Glomerular visceral epithelial cell (primary cell): ENCODE measurements around the gene SLC22A2.
"Not testable (repeated sequence)": the region's sequence is repeated elsewhere in the genome, so short reads cannot be mapped to it uniquely, and the experiment has no call there.

Source experiments
- DNase-seq: peaks from one replicate; pipeline ENCODE4 v3.0.0-alpha.2; 2016; ENCODE audit errors: extremely low spot score

Gene SLC22A2

DNA sequence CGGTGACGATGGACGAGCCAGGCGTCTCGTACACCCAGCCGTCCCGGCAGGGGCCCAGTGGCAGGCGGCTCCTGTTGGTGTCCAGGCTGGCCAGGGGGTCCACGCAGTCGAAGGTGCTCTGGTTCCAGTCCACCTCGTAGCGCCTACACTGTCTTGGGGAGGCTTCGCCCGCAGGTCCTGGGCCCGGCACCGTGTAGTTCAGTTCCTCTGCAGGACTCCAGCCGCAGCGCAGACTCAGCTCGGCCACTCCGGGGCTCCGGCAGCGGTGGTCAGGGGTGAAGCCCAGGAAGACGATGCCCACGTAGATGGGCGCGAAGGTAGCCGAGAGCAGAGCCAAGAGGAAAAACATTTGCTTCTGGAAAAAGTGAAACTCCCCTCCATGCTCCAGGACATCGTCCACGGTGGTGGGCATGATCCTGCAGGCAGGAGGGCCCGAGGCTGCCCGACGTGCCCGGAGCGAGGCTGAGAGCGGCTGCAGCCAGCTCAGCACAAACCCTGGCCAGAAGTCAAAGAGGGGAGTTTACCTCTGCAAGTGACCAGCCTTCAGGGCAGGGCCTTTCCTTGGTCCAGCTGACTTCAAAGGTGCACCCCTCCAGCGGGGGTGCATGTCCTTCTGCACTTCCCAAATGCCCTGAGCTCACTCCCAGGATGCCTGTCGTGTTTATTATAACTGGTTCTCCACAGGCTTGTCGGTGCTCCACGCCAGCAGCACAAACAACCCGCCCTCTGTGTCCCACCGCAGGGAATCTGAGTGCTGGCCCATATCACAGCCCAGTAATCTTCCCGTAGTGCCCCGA lies at the start of gene SLC22A2:
Gene SLC22A2 (minus strand): TSS at position 476 of the 797 bp plus-strand sequence. CDS start 64 bp downstream, at position 412.
- no peak for DNase-seq

DNA sequence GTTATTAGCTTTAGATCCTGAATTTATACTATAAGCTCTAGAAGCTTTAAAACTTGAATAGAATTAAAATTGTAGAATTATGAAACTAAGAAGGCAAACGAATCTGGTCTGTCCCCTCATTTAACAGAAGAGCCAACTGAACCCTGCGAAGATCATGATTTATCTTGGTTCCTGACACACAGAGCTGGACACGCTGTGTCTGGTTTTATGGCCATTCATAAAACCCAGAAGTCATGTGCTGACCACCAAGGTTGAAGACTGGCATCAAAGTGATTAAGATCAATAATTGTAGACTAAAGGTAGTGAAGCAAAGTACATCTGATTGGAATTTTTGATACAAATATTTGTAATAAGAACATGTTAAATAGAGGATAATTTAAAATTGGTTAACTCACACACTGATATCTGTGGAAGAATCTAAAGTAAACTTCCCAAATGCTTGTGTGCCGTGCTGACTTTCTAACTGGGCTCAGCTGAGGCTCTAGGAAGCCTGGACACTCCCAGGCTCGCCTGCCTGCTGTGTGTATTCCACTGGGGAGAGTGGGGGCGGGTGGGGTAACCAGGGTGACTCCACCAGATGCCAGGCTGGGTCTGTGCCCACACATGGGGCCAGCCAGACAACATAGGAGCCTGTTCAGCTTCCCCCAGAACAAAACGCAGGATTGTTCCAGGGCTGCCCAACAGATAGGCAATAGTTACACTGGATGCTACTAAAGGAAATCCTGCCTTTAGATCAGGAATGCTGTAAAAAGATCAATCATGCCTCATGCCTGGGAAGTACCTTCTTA lies 47.5 kb upstream of the SLC22A2 start:
- no peak for DNase-seq

DNA sequence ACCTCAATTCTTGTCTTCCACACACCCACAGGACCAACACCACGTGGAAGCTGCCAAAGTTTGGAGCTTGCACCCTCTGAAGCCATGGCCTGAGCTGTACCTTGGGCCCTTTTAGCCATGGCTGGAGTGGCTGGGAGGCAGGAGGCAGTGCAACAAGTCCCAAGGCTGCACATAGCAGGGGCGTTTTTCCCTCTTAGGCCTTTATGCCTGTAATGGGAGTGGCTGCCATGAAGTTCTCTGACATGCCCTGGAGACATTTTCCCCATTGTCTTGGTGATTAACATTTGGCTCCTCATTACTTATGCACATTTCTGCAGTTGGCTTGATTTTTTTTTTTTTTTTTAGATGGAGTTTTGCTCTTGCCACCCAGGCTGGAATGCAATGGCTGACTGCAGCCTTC lies 45.2 kb upstream of the SLC22A2 start:
- DNase-seq = no peak

- DNase-seq = not testable (repeated sequence)
Measured at GRCh38 chr6:160302431-160303082, 43.9 kb upstream of the SLC22A2 start.

GRCh38 chr6:160301339-160301738 lies 42.7 kb upstream of the SLC22A2 start:
- DNase-seq = no peak

DNA sequence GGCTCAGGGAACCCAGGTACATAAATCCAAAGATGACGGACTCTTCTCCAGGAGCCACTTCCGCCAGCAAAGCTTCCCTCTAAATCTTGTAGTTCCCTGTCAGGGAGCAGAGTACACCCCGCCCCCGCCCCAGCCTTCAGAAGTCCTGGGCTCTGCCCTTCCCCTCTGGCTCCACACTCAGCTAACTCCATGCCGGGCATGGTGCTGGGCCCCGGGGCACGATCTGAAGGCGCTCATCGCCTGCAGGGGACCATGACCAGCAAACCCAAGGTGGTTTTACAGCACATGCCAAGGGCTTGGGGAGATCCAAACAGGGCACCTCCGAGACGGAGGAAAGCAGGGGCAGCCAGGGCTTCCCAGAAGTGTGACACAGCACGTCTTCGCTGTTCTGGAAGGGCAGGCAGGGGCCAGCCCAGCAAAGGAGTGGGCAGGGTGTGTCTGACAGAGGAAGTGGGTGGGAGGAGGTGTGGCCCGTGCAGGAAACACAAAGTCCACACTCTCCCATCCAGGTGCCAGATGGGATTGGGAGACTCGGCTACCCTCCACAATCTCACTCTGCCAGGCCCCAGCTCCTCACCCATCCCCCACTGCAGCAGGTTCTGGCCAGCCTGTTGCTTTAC lies 41.6 kb upstream of the SLC22A2 start:
- peak; percentile 51 for DNase-seq

DNA sequence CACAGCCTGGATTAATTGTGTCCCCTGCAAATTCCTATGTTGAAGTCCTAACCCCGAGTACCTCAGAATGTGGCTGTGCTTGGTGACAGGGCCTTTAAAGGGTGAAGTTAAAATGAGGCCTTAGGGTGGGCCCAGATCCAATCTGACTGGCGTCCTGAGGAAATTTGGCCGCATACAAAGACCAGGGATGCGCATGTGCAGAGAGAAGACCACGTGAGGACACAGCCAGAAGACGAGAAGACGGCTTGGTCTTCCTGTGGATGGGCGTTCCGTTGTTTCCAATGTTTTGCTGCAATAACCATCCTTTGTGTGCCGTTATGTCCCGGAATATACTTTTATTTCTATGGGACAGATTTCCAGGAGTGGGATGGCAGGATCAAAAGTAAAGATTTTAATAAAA lies 40.9 kb upstream of the SLC22A2 start:
- DNase-seq = no peak

- DNase-seq = no peak
Measured at GRCh38 chr6:160298121-160298520, 39.5 kb upstream of the SLC22A2 start.

- DNase-seq = no peak
Measured at GRCh38 chr6:160297310-160297709, 38.7 kb upstream of the SLC22A2 start.

GRCh38 chr6:160293844-160294243 lies 35.2 kb upstream of the SLC22A2 start:
- DNase-seq = no peak

DNA sequence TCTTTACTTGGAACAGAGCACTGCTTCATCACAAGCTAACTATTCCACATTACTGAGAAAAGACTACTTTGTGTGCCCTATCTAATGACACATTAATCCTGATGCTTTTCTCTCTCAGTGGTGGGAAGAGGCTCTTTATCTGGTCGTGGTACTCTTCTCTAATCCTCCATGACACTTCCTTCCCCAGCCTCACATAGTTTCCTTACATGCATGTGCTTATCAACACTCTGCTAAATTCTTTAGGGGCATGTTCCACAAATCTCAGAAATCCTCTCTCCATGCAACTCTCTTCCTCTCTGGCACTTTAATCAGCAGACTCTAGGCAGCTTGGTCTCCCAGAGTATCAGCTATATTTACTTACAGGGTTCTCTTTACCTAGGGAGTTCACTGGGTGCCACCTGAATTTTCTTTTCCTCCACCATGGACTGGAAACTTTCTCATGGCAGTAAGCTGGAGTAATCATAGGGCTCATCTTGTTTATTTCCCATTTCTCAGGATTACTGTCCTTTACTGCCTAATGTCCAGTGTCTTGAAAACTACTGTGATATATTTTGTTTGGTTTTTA lies 27.0 kb upstream of the SLC22A2 start:
- no peak for DNase-seq

- DNase-seq = no peak
Measured at GRCh38 chr6:160284575-160284974, 26.0 kb upstream of the SLC22A2 start.

DNA sequence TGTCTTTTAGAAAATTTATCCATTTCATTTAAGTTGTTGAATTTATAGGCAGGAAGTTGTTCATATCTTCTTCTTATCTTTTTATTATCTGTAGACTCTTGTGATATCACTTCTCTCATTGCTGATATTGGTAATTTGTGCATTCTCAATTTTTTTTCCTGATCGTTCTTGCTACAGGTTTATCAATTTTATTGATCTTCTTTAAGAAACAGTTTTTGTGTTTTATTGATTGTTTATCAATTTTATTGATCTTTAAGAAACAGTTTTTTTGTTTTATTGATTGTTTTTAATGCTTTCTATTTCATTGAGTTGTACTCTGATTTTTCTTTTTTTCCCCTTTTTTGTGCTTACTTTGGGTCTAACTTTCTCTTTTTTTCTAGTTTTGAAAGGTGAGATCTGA lies 23.8 kb upstream of the SLC22A2 start:
- no peak for DNase-seq

DNA sequence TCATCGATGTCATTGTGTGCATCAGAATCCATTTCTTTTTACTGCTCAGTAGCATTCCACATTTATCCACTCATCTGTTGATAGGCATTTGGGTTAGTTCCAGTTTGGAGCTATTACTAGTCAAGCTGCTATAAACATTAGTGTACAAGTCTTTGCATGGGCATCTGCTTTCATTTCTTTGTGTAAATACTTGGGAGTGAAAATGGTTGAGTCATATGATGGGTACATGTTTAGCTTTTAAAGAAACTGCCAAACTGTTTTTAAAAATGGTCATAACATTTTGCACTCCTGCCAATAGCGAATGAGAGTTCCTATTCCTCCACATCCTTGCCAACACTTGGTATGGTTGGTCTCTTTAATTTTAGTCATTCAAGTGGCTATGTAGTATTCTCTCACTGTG lies 21.2 kb upstream of the SLC22A2 start:
- no peak for DNase-seq

DNA sequence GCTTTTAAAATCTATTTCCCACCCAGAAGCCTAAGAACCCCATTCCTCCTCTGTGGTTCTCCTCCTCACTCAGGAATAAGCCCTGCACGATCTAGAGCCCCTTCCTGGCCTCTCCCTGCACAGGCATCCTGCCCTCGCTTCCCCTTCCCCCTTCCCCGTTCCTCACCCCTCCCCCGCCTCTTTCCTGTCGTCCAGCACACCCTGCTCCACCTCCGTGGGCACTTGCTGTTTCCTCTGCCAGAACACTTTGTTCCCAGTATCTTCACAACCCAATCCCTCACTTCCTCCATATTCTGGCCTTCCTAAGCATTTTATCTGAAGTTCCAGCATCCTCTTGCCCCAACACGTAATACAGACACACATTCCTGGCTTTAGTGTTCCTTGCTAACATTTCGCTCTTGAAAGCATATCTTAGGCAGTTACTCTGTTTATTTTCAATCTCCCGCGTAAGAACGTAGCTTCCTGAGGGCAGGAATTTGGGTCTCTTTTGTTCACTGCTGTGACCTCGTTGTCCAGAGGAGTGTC lies 20.2 kb upstream of the SLC22A2 start:
- DNase-seq = no peak

GRCh38 chr6:160278311-160278710 lies 19.7 kb upstream of the SLC22A2 start:
- DNase-seq = no peak

- no peak for DNase-seq
Measured at GRCh38 chr6:160277546-160277945, 18.9 kb upstream of the SLC22A2 start.

DNA sequence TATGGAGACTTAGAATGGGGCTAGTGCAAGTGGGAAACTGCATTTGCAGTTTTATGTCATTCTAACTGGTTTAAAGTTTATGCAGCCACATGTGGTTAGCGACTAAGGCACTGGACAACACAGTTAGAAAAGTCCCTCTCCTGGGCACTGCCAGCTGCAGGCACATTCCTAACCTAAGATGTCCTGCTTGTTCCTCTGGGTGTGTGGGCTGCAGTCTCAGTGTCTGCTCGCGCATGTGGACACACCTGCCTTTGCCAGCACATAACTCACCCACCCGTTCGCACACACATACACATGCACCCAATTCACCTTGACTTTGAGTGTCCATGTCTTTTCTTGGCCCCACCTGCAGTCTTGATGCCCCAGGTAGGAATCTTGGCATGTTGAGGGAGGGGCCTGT lies 18.5 kb upstream of the SLC22A2 start:
- no peak for DNase-seq

DNA sequence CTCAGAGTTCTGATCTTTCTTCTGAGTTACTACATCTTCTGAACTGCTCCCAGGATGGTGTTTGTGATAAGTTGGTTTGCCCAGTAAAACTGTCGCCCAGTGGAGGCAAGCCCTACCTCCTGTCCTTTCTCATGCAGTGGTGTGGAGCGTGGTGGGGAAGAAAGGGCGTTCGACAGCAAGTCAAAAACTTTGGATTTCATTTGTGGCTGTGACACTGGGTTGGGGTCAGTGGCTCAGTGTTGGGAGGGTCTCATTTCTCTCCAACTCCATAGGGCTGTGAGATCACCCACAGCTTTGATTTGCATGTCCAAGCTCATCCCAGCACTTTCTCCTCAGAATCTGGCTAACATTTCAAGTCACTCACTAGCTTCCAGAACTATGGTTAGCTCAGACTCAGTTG lies 17.5 kb upstream of the SLC22A2 start:
- no peak for DNase-seq

DNA sequence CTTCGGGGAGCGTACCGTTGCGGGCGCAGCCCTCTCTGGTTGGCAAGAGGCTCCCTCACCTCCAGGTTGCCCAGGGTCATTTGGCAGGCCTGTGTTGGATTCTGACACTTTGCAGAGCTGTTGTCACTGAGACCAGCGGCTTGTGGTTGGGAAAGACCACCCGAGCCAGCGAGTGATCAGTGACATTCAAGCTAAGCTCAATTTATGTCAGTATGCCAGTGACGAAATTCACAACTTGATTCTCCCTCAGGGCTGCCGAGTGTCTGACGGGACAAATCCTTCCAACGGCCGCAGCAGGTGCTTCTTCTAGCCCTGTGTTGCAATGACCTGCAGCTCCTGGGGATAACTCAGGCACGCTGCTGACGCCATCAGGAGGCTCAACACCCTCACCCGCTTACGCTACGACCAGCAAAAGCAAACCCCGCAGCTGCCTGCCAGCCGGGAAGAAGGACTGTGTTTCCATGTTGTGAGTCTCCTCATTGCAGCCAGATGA lies 16.9 kb upstream of the SLC22A2 start:
- no peak for DNase-seq

DNA sequence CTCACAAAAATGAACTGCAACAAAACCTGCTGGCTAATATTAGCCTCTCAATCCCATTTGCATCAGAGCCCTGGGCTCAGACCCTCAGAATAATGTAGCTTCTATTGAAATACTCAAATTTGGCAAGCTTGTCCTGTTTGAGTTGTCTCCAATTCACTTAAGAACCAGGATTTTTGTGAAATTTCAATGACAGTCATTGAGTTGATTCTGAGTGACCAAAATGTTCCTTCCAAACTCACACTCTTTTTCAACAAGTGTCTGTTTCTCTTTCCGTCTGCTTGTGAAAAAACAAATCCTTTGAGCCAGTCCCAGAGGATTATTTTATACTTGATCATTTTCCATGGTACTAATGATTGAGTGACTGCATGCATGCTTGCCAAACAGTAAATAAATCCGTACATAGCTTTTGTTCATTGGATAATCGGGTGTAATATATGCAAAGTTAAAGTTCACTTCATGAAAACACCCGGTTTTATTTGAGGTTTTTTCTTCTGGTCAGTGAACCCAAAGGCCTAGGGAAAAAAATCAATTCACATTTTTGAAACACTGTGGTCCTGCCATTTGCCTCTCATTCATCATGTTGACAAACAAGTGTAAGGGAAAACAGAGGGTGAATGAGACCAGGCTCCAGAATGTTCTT lies 16.4 kb upstream of the SLC22A2 start:
- DNase-seq = no peak
